A172 (cell line): ENCODE results near the gene PALLD. TPM values are rescaled to one million over a fixed set of nuclear protein-coding genes. Genes with fewer than 3 reads are reported as not detected.
A peak's percentile ranks its signal among the peaks of the same experiment; 100 is the strongest.

Experiments
- DNase-seq: peaks from one replicate; pipeline ENCODE4 v3.0.0-alpha.2; 2015; ENCODE audit warnings: low spot score
- total RNA-seq: library from RNA; depleted of rRNA; stranded (reverse); fragments of >200 nt; shearing (Covaris generic); gene quantifications from 2 replicates; pipeline ENCODE4 v1.2.3, GENCODE V29; 2014

PALLD gene
- total RNA-seq, 1 experiment from 2014 or later, result 17.9 TPM

GRCh38 chr4:168759959-168760527 is 263.2 kb downstream of the PALLD start:
- DNase-seq, result no peak

- DNase-seq, result no peak
Measured at GRCh38 chr4:168761066-168761465, 264.2 kb downstream of the PALLD start.

- DNase-seq, result no peak
Measured at GRCh38 chr4:168765322-168765721, 268.5 kb downstream of the PALLD start.

- peak; percentile 61 for DNase-seq
Measured at GRCh38 chr4:168765726-168766125, 268.9 kb downstream of the PALLD start.

GRCh38 chr4:168766604-168767316 is 269.9 kb downstream of the PALLD start:
- peak; percentile 59 for DNase-seq

- no peak for DNase-seq
Measured at GRCh38 chr4:168769416-168769815, 272.6 kb downstream of the PALLD start.

- DNase-seq, result no peak
Measured at GRCh38 chr4:168769837-168770236, 273.0 kb downstream of the PALLD start.

- no peak for DNase-seq
Measured at GRCh38 chr4:168771251-168771650, 274.4 kb downstream of the PALLD start.

- DNase-seq, result no peak
Measured at GRCh38 chr4:168773388-168774195, 276.7 kb downstream of the PALLD start.

- no peak for DNase-seq
Measured at GRCh38 chr4:168776382-168776781, 279.5 kb downstream of the PALLD start.

- no peak for DNase-seq
Measured at GRCh38 chr4:168777277-168777965, 280.6 kb downstream of the PALLD start.

GRCh38 chr4:168781341-168781740 is 284.5 kb downstream of the PALLD start:
- no peak for DNase-seq

GRCh38 chr4:168781926-168782325 is 285.1 kb downstream of the PALLD start:
- no peak for DNase-seq

GRCh38 chr4:168782439-168782838 is 285.6 kb downstream of the PALLD start:
- no peak for DNase-seq

- peak; percentile 77 for DNase-seq
Measured at GRCh38 chr4:168784786-168785461, 288.1 kb downstream of the PALLD start.

GRCh38 chr4:168787334-168787733 is 290.5 kb downstream of the PALLD start:
- DNase-seq, result no peak

- no peak for DNase-seq
Measured at GRCh38 chr4:168787801-168788595, 291.1 kb downstream of the PALLD start.

GRCh38 chr4:168790898-168791297 is 294.0 kb downstream of the PALLD start:
- no peak for DNase-seq

- no peak for DNase-seq
Measured at GRCh38 chr4:168791376-168791775, 294.5 kb downstream of the PALLD start.

GRCh38 chr4:168793542-168793941 is 296.7 kb downstream of the PALLD start:
- DNase-seq, result no peak
